NT2/D1 (cell line): ENCODE results near the gene SOHLH2.

Source experiments
- DNase-seq: peaks from one replicate; pipeline ENCODE4 v3.0.0-alpha.2; 2011; ENCODE audit warnings: low read depth, low spot score
- H3K27me3 ChIP-seq: 2 replicates; pipeline ENCODE4 v1.6.0; 2011; ENCODE audit warnings: mild to moderate bottlenecking; ENCODE audit not compliant: insufficient read length, insufficient read depth
- H3K36me3 ChIP-seq: 2 replicates; pipeline ENCODE4 v1.6.1; 2011; ENCODE audit warnings: mild to moderate bottlenecking, low read length, mixed read lengths; ENCODE audit not compliant: insufficient read depth, insufficient read length
- H3K4me1 ChIP-seq: 2 replicates; pipeline ENCODE4 v1.5.1; 2011; ENCODE audit not compliant: insufficient read depth, insufficient read length
- H3K4me3 ChIP-seq: 2 replicates; pipeline ENCODE4 v1.5.1; 2011; ENCODE audit warnings: low read depth; ENCODE audit not compliant: insufficient read length
- H3K9ac ChIP-seq: 2 replicates; pipeline ENCODE4 v1.6.0; 2011; ENCODE audit warnings: low read depth; ENCODE audit not compliant: insufficient read length
- H3K9me3 ChIP-seq: 2 replicates; pipeline ENCODE4 v1.5.1; 2011; ENCODE audit warnings: mild to moderate bottlenecking, low read length; ENCODE audit not compliant: insufficient read depth
- SUZ12 ChIP-seq: IDR thresholded peaks from 2 replicates; pipeline ENCODE4 v1.6.1; 2011; ENCODE audit not compliant: insufficient read length, insufficient read depth; ENCODE audit errors: extremely low read depth
- YY1 ChIP-seq: IDR thresholded peaks from 2 replicates; pipeline ENCODE4 v1.6.1; 2011; ENCODE audit not compliant: insufficient read length, insufficient read depth
- ZNF274 ChIP-seq: IDR thresholded peaks from 2 replicates; pipeline ENCODE4 v1.6.1; 2011; ENCODE audit warnings: mild to moderate bottlenecking, low read depth, low read length

Gene SOHLH2

GRCh38 chr13:36188441-36188840 is 25.9 kb downstream of the SOHLH2 start:
- DNase-seq, result no peak

GRCh38 chr13:36183901-36184300 is 30.5 kb downstream of the SOHLH2 start:
- Histone ChIP-seq H3K36me3 (no peaks in the 10 kb centered on the region), H3K9me3 (no peaks in the 10 kb centered on the region), H3K27me3 (no peaks in the 10 kb centered on the region), H3K9ac (no peak overlapping the region), H3K4me3 (no peak overlapping the region), H3K4me1 (no peaks in the 10 kb centered on the region)
- DNase-seq, result no peak
- no peak for TF ChIP-seq YY1
- TF ChIP-seq ZNF274, result no peak
- TF ChIP-seq SUZ12, result no peak

More at GRCh38 chr13:36188441-36188840, 25.9 kb downstream of the SOHLH2 start:
- Histone ChIP-seq H3K9ac (no peak overlapping the region), H3K9me3 (no peaks in the 10 kb centered on the region), H3K4me1 (no peaks in the 10 kb centered on the region), H3K4me3 (no peak overlapping the region), H3K36me3 (no peaks in the 10 kb centered on the region), H3K27me3 (no peaks in the 10 kb centered on the region)
- TF ChIP-seq YY1 (no peak), ZNF274 (no peak), SUZ12 (no peak)

GRCh38 chr13:36175621-36176020 is 38.7 kb downstream of the SOHLH2 start:
- Histone ChIP-seq H3K4me1 (no peaks in the 10 kb centered on the region), H3K9me3 (no peaks in the 10 kb centered on the region), H3K36me3 (no peaks in the 10 kb centered on the region), H3K27me3 (no peaks in the 10 kb centered on the region), H3K4me3 (no peak overlapping the region), H3K9ac (no peak overlapping the region)
- DNase-seq, result no peak
- no peak for TF ChIP-seq ZNF274

- no peak for TF ChIP-seq SUZ12
- TF ChIP-seq YY1, result no peak
- TF ChIP-seq ZNF274, result no peak
- no peak for DNase-seq
- Histone ChIP-seq H3K27me3 (no peaks in the 10 kb centered on the region), H3K36me3 (no peaks in the 10 kb centered on the region), H3K4me3 (no peak overlapping the region), H3K9me3 (no peaks in the 10 kb centered on the region), H3K9ac (no peak overlapping the region), H3K4me1 (no peaks in the 10 kb centered on the region)
Observed at GRCh38 chr13:36174923-36175322, 39.4 kb downstream of the SOHLH2 start.

GRCh38 chr13:36173571-36174322 is 40.6 kb downstream of the SOHLH2 start:
- H3K4me3 ChIP-seq, result no peak overlapping the region
- no peaks in the 10 kb centered on the region for H3K4me1 ChIP-seq
- H3K36me3 ChIP-seq, result no peaks in the 10 kb centered on the region
- H3K9me3 ChIP-seq, result no peaks in the 10 kb centered on the region
- H3K27me3 ChIP-seq, result no peaks in the 10 kb centered on the region
- DNase-seq, result no peak
- no peak for TF ChIP-seq SUZ12
- no peak for TF ChIP-seq YY1
- no peak for TF ChIP-seq ZNF274
- H3K9ac ChIP-seq, result no peak overlapping the region

- DNase-seq, result no peak
- H3K27me3 ChIP-seq, result no peaks in the 10 kb centered on the region
- H3K4me1 ChIP-seq, result no peaks in the 10 kb centered on the region
- no peak for TF ChIP-seq YY1
- no peak for TF ChIP-seq ZNF274
- no peak for TF ChIP-seq SUZ12
- H3K36me3 ChIP-seq, result no peaks in the 10 kb centered on the region
- no peaks in the 10 kb centered on the region for H3K9me3 ChIP-seq
- no peak overlapping the region for H3K4me3 ChIP-seq
- H3K9ac ChIP-seq, result no peak overlapping the region
Observed at GRCh38 chr13:36166046-36166445, 48.3 kb downstream of the SOHLH2 start.

DNA sequence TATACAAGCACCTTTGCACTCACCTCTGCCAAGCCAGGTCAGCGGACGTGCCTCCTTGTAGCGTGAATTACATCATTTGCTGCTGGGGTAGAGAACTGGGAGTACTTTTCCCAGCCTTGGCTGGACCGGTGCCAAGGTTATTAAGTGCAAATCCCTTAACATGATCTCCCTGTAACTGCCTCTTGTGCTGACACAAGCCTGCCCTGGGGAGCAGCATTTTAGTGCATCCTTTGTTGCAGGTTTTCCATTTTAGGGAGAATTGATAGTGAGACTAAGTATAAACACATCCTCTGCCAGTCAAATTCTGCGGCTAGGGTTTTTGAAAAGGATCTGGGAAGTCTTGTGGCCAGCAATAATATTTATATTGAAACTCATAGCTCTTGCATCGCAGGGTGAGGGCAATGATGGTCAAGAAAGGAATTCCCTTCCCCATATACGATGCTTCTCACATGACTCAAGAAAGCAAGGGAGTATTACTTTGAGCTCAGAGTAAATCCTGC is 50.5 kb downstream of the SOHLH2 start:
- no peak for DNase-seq
- H3K4me1 ChIP-seq, result no peaks in the 10 kb centered on the region
- no peak overlapping the region for H3K4me3 ChIP-seq
- TF ChIP-seq YY1 (no peak), SUZ12 (no peak), ZNF274 (no peak)
- H3K9me3 ChIP-seq, result no peaks in the 10 kb centered on the region
- H3K27me3 ChIP-seq, result no peaks in the 10 kb centered on the region
- no peaks in the 10 kb centered on the region for H3K36me3 ChIP-seq
- no peak overlapping the region for H3K9ac ChIP-seq
